Neutrophil (primary cell): ENCODE data around the gene TMPRSS15.

ENCODE experiments used
- H3K27ac ChIP-seq: fragments of 200-600 bp; sonication (generic); 2 replicates; pipeline ENCODE4 v1.5.1; 2016; ENCODE audit warnings: mild to moderate bottlenecking, moderate library complexity
- H3K27me3 ChIP-seq: fragments of 200-600 bp; sonication (generic); 2 replicates; pipeline ENCODE4 v1.6.0; 2016; ENCODE audit warnings: mild to moderate bottlenecking
- H3K36me3 ChIP-seq: fragments of 200-600 bp; sonication (generic); 2 replicates; pipeline ENCODE4 v1.5.1; 2017
- H3K4me1 ChIP-seq, 2 experiments: fragments of 200-600 bp in 1 of 2; sonication (generic) in 1 of 2; 1 replicate in 1 of 2; 2 replicates in 1 of 2; pipeline versions ENCODE4 v1.5.1 to v1.6.1; 2013 to 2016; ENCODE audit warnings: low read depth in 1 of 2, low read length in 1 of 2, mild to moderate bottlenecking in 1 of 2, moderate library complexity in 1 of 2; ENCODE audit not compliant: control insufficient read depth in 1 of 2, insufficient read depth in 1 of 2
- H3K4me3 ChIP-seq, 2 experiments: fragments of 200-600 bp in 1 of 2; sonication (generic) in 1 of 2; 1 replicate in 1 of 2; 2 replicates in 1 of 2; pipeline ENCODE4 v1.5.1; 2013 to 2016; ENCODE audit warnings: low read depth in 1 of 2, low read length in 1 of 2, mild to moderate bottlenecking in 1 of 2, moderate library complexity in 1 of 2
- H3K9me3 ChIP-seq: fragments of 200-600 bp; sonication (generic); 2 replicates; pipeline ENCODE4 v1.5.1; 2016
- CTCF ChIP-seq: fragments of 200-600 bp; sonication (generic); IDR thresholded peaks from 2 replicates; pipeline ENCODE4 v1.5.1; 2016; ENCODE audit warnings: antibody characterized with exemption

The TMPRSS15 gene

GRCh38 chr21:18430341-18430740 is 26.8 kb upstream of the TMPRSS15 start:
- Histone ChIP-seq H3K4me3 (no peak overlapping the region), H3K9me3 (no peaks in the 10 kb centered on the region), H3K27me3 (no peaks in the 10 kb centered on the region), H3K4me1 (no peaks in the 10 kb centered on the region), H3K27ac (no peak overlapping the region), H3K36me3 (no peaks in the 10 kb centered on the region)
- TF ChIP-seq CTCF = no peak

GRCh38 chr21:18424276-18424675 is 20.7 kb upstream of the TMPRSS15 start:
- no peaks in the 10 kb centered on the region for H3K36me3 ChIP-seq
- H3K4me3 ChIP-seq = no peak overlapping the region
- no peaks in the 10 kb centered on the region for H3K9me3 ChIP-seq
- H3K27ac ChIP-seq = no peak overlapping the region
- no peak for TF ChIP-seq CTCF
- no peaks in the 10 kb centered on the region for H3K27me3 ChIP-seq
- no peaks in the 10 kb centered on the region for H3K4me1 ChIP-seq

- Histone ChIP-seq H3K27me3 (no peaks in the 10 kb centered on the region), H3K4me3 (no peak overlapping the region), H3K27ac (no peak overlapping the region), H3K9me3 (no peaks in the 10 kb centered on the region), H3K4me1 (no peaks in the 10 kb centered on the region), H3K36me3 (no peaks in the 10 kb centered on the region)
- no peak for TF ChIP-seq CTCF
Observed at GRCh38 chr21:18417141-18417790, 13.7 kb upstream of the TMPRSS15 start.

- Histone ChIP-seq H3K36me3 (no peaks in the 10 kb centered on the region), H3K9me3 (no peaks in the 10 kb centered on the region), H3K27ac (no peak overlapping the region), H3K4me1 (no peaks in the 10 kb centered on the region), H3K4me3 (no peak overlapping the region), H3K27me3 (no peaks in the 10 kb centered on the region)
- TF ChIP-seq CTCF = no peak
Observed at GRCh38 chr21:18411565-18411964, 8.0 kb upstream of the TMPRSS15 start.

- no peak for TF ChIP-seq CTCF
- no peak overlapping the region for H3K27ac ChIP-seq
- H3K36me3 ChIP-seq = no peaks in the 10 kb centered on the region
- H3K4me1 ChIP-seq = no peaks in the 10 kb centered on the region
- no peaks in the 10 kb centered on the region for H3K9me3 ChIP-seq
- no peaks in the 10 kb centered on the region for H3K27me3 ChIP-seq
- H3K4me3 ChIP-seq = no peak overlapping the region
Observed at GRCh38 chr21:18409579-18409978, 6.0 kb upstream of the TMPRSS15 start.
